Measurements from ENCODE around the gene PLBD2.

PLBD2 gene

DNA sequence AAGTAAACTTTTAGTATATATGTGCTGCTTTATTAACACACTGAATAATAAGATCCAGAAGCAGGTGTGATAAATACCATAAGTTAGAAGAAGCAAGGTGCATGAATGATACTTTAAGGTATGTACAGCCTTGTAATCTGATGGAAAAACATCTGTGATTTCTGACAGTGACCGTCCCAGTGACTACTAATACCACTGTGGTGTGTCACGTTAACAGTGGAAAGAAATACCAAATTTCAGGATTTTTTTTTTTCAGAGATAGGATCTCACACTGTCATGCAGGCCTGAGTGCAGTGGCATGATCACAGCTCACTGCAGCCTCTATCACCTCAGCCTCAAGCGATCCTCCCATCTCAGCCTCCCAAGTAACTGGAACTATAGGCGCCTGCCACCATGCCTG, 23.8 kb downstream of the PLBD2 start:
- Histone ChIP-seq H3K4me1 (ENCODE audit: control insufficient read depth in 2 of 2, insufficient read depth in 2 of 2, low read length in 2 of 2) (no peaks in the 10 kb centered on the region), H3K36me3 (ENCODE audit: control insufficient read depth in 2 of 2, insufficient read depth in 2 of 2, low read length in 2 of 2) (peaks cover 6 to 16% of the 10 kb centered on the region in 2 donors), H3K4me3 (ENCODE audit: low read length in 2 of 2) (no peak overlapping the region), H3K9ac (ENCODE audit: low read depth in 1 of 2, low read length in 2 of 2) (no peak overlapping the region), H3K9me3 (ENCODE audit: control insufficient read depth in 2 of 2, low read length in 2 of 2) (no peaks in the 10 kb centered on the region), H3K27ac (ENCODE audit: low read depth in 2 of 2, low read length in 2 of 2) (no peak overlapping the region), H3K27me3 (ENCODE audit: control insufficient read depth in 2 of 2, insufficient read depth in 2 of 2, low read length in 2 of 2) (no peaks in the 10 kb centered on the region)

DNA sequence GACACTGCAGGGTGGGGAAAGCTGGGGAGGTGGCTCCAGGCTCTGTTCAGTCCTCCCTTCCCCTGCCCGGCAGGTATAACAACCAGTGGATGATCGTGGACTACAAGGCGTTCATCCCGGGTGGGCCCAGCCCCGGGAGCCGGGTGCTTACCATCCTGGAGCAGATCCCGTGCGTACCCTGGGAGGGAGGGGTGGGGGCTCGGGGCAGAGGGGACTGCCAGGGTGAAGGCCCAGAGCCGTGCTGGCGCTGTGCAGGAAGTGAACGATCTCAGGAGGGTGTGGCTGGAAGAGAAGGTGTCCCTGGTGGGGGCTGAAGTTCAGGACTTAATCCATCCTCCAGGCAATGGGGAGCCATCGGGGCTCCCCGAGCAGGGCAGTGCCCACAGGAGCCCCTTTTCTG, 26.4 kb downstream of the PLBD2 start:
- no peak overlapping the region for H3K9ac ChIP-seq (ENCODE audit: low read depth in 1 of 2, low read length in 2 of 2)
- H3K4me1 ChIP-seq (ENCODE audit: control insufficient read depth in 2 of 2, insufficient read depth in 2 of 2, low read length in 2 of 2), result no peaks in the 10 kb centered on the region
- H3K36me3 ChIP-seq (ENCODE audit: control insufficient read depth in 2 of 2, insufficient read depth in 2 of 2, low read length in 2 of 2), result peaks cover 12 to 16% of the 10 kb centered on the region in 2 donors
- H3K27me3 ChIP-seq (ENCODE audit: control insufficient read depth in 2 of 2, insufficient read depth in 2 of 2, low read length in 2 of 2), result no peaks in the 10 kb centered on the region
- H3K27ac ChIP-seq (ENCODE audit: low read depth in 2 of 2, low read length in 2 of 2), result no peak overlapping the region
- no peaks in the 10 kb centered on the region for H3K9me3 ChIP-seq (ENCODE audit: control insufficient read depth in 2 of 2, low read length in 2 of 2)
- H3K4me3 ChIP-seq (ENCODE audit: low read length in 2 of 2), result no peak overlapping the region

DNA sequence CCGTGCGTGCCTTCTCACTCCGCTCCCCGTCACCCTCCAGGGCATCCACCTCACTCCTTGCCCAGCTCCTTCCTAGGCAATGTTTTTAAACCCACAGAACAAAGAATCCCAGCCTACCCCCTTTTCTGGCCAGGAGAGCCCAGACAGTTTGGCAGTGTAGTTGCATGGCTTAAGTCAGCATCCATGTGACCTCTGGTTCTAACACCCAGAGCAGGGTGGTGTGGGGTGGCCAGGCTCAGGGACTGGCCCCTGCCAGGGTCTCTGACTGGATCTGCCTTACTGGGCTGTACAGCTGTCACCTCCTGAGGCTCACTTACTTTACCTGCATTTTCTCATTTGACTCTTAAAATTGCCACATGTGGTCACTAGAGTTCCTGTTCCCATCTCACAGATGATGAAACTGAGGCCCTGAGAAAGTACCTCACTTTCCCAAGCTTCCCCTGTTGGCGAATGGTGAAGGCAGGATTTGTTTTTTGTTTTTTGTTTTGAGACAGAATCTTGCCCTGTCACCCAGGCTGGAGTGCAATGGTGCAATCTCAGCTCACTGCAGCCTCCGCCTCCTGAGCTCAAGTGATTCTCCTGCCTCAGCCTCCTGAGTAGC, 27.0 kb downstream of the PLBD2 start:
- Histone ChIP-seq H3K9ac (ENCODE audit: low read depth in 1 of 2, low read length in 2 of 2) (no peak overlapping the region), H3K4me3 (ENCODE audit: low read length in 2 of 2) (no peak overlapping the region), H3K4me1 (ENCODE audit: control insufficient read depth in 2 of 2, insufficient read depth in 2 of 2, low read length in 2 of 2) (no peaks in the 10 kb centered on the region), H3K27me3 (ENCODE audit: control insufficient read depth in 2 of 2, insufficient read depth in 2 of 2, low read length in 2 of 2) (no peaks in the 10 kb centered on the region), H3K9me3 (ENCODE audit: control insufficient read depth in 2 of 2, low read length in 2 of 2) (no peaks in the 10 kb centered on the region), H3K27ac (ENCODE audit: low read depth in 2 of 2, low read length in 2 of 2) (no peak overlapping the region), H3K36me3 (ENCODE audit: control insufficient read depth in 2 of 2, insufficient read depth in 2 of 2, low read length in 2 of 2) (peaks cover 12 to 16% of the 10 kb centered on the region in 2 donors)

DNA sequence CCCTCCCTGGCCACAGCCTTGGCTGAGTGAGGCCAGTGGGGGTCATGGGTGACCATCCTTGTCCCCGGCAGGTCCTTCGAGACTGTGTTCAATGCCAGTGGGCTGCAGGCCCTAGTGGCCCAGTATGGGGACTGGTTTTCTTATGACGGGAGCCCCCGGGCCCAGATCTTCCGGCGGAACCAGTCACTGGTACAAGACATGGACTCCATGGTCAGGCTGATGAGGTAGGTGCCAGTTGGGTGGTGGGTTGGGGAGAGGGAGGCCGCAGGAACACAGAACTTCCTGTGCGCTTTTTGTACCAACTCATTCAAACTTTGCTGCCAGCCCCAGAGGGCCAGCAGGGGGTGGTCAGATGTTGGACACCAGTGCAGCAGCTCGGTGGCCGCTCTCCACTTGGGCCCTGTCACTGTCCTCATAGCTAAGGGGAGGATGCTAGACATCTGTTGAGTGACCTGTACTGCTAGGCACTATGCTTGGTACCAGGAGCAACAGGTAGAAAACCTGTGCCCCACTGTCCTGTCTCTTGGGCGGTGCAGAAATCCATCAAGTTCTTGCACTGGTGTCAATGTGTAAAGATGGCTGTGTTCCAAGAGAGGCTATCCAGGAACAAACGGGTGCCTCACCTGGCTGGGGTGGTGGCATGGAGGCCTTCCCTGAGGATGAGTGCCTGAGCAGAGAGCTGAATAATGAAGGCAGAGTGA, 28.6 kb downstream of the PLBD2 start:
- Histone ChIP-seq H3K4me1 (ENCODE audit: control insufficient read depth in 2 of 2, insufficient read depth in 2 of 2, low read length in 2 of 2) (no peaks in the 10 kb centered on the region), H3K27ac (ENCODE audit: low read depth in 2 of 2, low read length in 2 of 2) (no peak overlapping the region), H3K9me3 (ENCODE audit: control insufficient read depth in 2 of 2, low read length in 2 of 2) (no peaks in the 10 kb centered on the region), H3K36me3 (ENCODE audit: control insufficient read depth in 2 of 2, insufficient read depth in 2 of 2, low read length in 2 of 2) (peaks cover 6 to 15% of the 10 kb centered on the region in 2 donors), H3K27me3 (ENCODE audit: control insufficient read depth in 2 of 2, insufficient read depth in 2 of 2, low read length in 2 of 2) (no peaks in the 10 kb centered on the region), H3K9ac (ENCODE audit: low read depth in 1 of 2, low read length in 2 of 2) (no peak overlapping the region), H3K4me3 (ENCODE audit: low read length in 2 of 2) (no peak overlapping the region)

DNA sequence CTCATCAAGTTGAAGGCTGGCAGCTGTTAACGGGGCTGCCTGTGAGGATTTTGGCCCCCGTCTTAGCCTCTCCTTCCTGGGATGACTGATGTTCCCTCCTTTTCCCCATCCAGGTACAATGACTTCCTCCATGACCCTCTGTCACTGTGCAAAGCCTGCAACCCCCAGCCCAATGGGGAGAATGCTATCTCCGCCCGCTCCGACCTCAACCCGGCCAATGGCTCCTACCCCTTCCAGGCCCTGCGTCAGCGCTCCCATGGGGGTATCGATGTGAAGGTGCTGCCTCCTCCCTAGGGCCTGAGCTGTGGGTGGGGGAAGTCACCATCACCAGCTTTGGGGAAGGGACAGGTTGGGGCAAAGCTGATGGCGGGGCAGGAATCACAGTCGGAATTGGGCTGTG, 29.2 kb downstream of the PLBD2 start:
- Histone ChIP-seq H3K36me3 (ENCODE audit: control insufficient read depth in 2 of 2, insufficient read depth in 2 of 2, low read length in 2 of 2) (peaks cover 6 to 15% of the 10 kb centered on the region in 2 donors), H3K4me1 (ENCODE audit: control insufficient read depth in 2 of 2, insufficient read depth in 2 of 2, low read length in 2 of 2) (no peaks in the 10 kb centered on the region), H3K27ac (ENCODE audit: low read depth in 2 of 2, low read length in 2 of 2) (no peak overlapping the region), H3K4me3 (ENCODE audit: low read length in 2 of 2) (no peak overlapping the region), H3K9me3 (ENCODE audit: control insufficient read depth in 2 of 2, low read length in 2 of 2) (no peaks in the 10 kb centered on the region), H3K9ac (ENCODE audit: low read depth in 1 of 2, low read length in 2 of 2) (no peak overlapping the region), H3K27me3 (ENCODE audit: control insufficient read depth in 2 of 2, insufficient read depth in 2 of 2, low read length in 2 of 2) (no peaks in the 10 kb centered on the region)

DNA sequence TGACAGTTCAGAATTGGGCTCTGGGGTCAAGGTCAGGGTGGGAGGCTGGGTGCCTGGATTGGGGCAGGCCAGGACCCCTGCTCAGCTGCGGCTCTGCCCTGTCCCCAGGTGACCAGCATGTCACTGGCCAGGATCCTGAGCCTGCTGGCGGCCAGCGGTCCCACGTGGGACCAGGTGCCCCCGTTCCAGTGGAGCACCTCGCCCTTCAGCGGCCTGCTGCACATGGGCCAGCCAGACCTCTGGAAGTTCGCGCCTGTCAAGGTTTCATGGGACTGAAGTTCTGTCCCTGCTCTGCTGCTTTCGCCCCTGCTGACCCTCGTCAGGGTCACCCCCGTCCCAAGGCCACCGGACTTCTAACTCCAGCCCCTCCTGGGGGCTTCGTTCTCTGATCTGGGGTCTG, 30.0 kb downstream of the PLBD2 start:
- H3K27me3 ChIP-seq (ENCODE audit: control insufficient read depth in 2 of 2, insufficient read depth in 2 of 2, low read length in 2 of 2), result no peaks in the 10 kb centered on the region
- no peak overlapping the region for H3K9ac ChIP-seq (ENCODE audit: low read depth in 1 of 2, low read length in 2 of 2)
- peaks cover 6 to 15% of the 10 kb centered on the region in 2 donors for H3K36me3 ChIP-seq (ENCODE audit: control insufficient read depth in 2 of 2, insufficient read depth in 2 of 2, low read length in 2 of 2)
- no peak overlapping the region for H3K27ac ChIP-seq (ENCODE audit: low read depth in 2 of 2, low read length in 2 of 2)
- H3K4me1 ChIP-seq (ENCODE audit: control insufficient read depth in 2 of 2, insufficient read depth in 2 of 2, low read length in 2 of 2), result no peaks in the 10 kb centered on the region
- no peak overlapping the region for H3K4me3 ChIP-seq (ENCODE audit: low read length in 2 of 2)
- H3K9me3 ChIP-seq (ENCODE audit: control insufficient read depth in 2 of 2, low read length in 2 of 2), result no peaks in the 10 kb centered on the region

DNA sequence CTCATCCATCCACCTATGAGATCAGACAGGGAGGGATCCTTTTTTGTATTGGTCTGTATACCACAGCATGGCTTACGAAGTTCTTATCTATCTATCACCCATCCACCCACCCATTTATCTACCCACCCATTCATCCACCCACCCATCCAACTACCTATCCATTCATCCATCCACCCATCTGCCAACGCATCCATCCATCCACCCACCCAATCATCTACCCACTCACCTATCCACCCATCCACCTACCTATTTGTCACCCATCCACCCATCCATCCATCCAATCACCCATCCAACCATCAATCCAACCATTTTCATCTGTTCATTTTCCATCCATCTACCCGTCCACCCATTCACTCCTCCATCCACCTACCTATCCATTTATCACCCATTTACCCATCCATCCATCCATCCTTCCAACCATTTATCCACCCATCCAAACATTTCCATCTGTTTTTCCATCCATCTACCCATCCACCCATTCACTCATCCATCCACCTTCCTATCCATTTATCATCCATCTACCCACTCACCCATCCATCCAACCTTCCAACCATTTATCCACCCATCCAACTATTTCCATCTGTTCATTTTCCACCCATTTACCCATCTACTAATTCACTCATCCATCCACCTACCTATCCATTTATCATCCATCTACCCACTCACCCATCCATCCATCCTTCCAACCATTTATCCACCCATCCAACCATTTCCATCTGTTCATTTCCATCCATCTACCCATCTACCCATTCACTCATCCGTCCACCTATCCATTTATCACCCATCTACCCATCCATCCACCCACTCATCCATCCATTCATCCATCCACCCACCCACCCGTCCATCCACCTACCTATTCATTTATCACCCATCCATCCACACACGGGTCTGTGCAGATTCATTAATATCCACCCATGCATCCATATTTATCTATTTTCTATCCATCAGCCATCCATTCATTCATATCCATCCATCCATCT, 32.0 kb downstream of the PLBD2 start:
- Histone ChIP-seq H3K4me3 (ENCODE audit: low read length in 2 of 2) (no peak overlapping the region), H3K9ac (ENCODE audit: low read depth in 1 of 2, low read length in 2 of 2) (no peak overlapping the region), H3K36me3 (ENCODE audit: control insufficient read depth in 2 of 2, insufficient read depth in 2 of 2, low read length in 2 of 2) (peaks cover 6 to 9% of the 10 kb centered on the region in 2 donors), H3K27ac (ENCODE audit: low read depth in 2 of 2, low read length in 2 of 2) (no peak overlapping the region), H3K9me3 (ENCODE audit: control insufficient read depth in 2 of 2, low read length in 2 of 2) (no peaks in the 10 kb centered on the region), H3K4me1 (ENCODE audit: control insufficient read depth in 2 of 2, insufficient read depth in 2 of 2, low read length in 2 of 2) (no peaks in the 10 kb centered on the region), H3K27me3 (ENCODE audit: control insufficient read depth in 2 of 2, insufficient read depth in 2 of 2, low read length in 2 of 2) (no peaks in the 10 kb centered on the region)

DNA sequence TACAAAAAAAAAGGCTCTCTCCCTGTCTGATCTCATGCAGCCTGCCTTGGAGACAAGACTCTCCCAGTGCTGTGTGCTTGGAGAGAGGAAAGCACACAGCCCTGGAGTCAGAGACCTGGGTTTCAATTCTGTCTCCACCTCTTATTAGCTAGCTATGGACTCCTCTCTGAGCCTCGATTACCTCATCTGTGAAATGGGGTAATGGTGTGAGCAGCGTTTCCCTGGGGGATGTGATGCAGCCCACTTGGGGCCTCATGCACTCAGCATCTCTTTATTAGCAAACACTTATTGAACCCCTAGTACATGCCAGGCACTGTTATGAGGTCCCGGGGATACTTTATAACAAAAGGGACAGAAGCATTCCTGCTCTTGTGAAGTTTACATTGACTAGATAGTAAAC, 32.8 kb downstream of the PLBD2 start:
- Histone ChIP-seq H3K9ac (ENCODE audit: low read depth in 1 of 2, low read length in 2 of 2) (no peak overlapping the region), H3K4me3 (ENCODE audit: low read length in 2 of 2) (no peak overlapping the region), H3K27me3 (ENCODE audit: control insufficient read depth in 2 of 2, insufficient read depth in 2 of 2, low read length in 2 of 2) (no peaks in the 10 kb centered on the region), H3K36me3 (ENCODE audit: control insufficient read depth in 2 of 2, insufficient read depth in 2 of 2, low read length in 2 of 2) (peaks cover 6 to 8% of the 10 kb centered on the region in 2 donors), H3K4me1 (ENCODE audit: control insufficient read depth in 2 of 2, insufficient read depth in 2 of 2, low read length in 2 of 2) (no peaks in the 10 kb centered on the region), H3K27ac (ENCODE audit: low read depth in 2 of 2, low read length in 2 of 2) (no peak overlapping the region), H3K9me3 (ENCODE audit: control insufficient read depth in 2 of 2, low read length in 2 of 2) (no peaks in the 10 kb centered on the region)

DNA sequence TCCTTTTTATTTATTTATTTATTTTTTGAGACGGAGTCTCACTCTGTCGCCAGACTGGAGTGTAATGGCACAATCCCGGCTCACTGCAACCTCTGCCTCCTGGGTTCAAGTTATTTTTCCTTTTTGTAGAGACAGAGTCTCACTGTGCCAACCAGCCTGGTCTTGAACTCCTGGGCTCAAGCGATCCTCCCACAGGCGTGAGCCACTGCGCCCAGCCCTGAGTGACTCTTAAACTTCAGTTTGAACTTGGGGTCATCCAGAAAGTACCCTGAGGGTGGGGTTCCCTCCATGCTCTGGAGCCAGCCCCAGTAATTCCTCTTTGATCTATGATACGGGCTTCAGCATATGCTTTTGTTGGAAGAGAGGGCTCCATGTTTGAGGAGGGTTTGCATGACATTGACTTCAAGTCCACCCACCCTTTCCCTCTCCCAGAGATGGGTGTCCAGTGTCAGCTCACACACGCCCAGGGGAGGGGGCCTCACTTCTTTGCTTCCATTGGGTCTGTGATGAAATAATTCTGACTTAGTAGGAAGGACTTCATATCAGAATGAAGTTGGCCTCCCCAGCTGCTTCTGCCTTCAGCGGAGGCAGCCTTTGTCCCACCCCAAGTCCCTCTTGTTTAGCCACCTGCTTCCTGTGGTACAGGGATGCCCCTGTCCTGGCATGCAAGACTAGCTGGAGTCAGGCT, 33.4 kb downstream of the PLBD2 start:
- Histone ChIP-seq H3K27ac (ENCODE audit: low read depth in 2 of 2, low read length in 2 of 2) (no peak overlapping the region), H3K9me3 (ENCODE audit: control insufficient read depth in 2 of 2, low read length in 2 of 2) (no peaks in the 10 kb centered on the region), H3K4me1 (ENCODE audit: control insufficient read depth in 2 of 2, insufficient read depth in 2 of 2, low read length in 2 of 2) (no peaks in the 10 kb centered on the region), H3K27me3 (ENCODE audit: control insufficient read depth in 2 of 2, insufficient read depth in 2 of 2, low read length in 2 of 2) (no peaks in the 10 kb centered on the region), H3K36me3 (ENCODE audit: control insufficient read depth in 2 of 2, insufficient read depth in 2 of 2, low read length in 2 of 2) (peaks cover 6 to 8% of the 10 kb centered on the region in 2 donors), H3K9ac (ENCODE audit: low read depth in 1 of 2, low read length in 2 of 2) (no peak overlapping the region), H3K4me3 (ENCODE audit: low read length in 2 of 2) (no peak overlapping the region)
